ENCODE measurements around the gene FARSA. TPM values are rescaled to one million over a fixed set of nuclear protein-coding genes. Genes with fewer than 3 reads are reported as not detected.

Gene FARSA
- total and polyA plus RNA-seq, 2 of the 13 experiments (the other 11 are each of a cell fraction or from before 2014, with no cell fraction given): 25.9 to 72.0 TPM

GRCh38 chr19:12884926-12885748 is 48.4 kb downstream of the FARSA start (continued):
- TF ChIP-seq, protein P1, sequence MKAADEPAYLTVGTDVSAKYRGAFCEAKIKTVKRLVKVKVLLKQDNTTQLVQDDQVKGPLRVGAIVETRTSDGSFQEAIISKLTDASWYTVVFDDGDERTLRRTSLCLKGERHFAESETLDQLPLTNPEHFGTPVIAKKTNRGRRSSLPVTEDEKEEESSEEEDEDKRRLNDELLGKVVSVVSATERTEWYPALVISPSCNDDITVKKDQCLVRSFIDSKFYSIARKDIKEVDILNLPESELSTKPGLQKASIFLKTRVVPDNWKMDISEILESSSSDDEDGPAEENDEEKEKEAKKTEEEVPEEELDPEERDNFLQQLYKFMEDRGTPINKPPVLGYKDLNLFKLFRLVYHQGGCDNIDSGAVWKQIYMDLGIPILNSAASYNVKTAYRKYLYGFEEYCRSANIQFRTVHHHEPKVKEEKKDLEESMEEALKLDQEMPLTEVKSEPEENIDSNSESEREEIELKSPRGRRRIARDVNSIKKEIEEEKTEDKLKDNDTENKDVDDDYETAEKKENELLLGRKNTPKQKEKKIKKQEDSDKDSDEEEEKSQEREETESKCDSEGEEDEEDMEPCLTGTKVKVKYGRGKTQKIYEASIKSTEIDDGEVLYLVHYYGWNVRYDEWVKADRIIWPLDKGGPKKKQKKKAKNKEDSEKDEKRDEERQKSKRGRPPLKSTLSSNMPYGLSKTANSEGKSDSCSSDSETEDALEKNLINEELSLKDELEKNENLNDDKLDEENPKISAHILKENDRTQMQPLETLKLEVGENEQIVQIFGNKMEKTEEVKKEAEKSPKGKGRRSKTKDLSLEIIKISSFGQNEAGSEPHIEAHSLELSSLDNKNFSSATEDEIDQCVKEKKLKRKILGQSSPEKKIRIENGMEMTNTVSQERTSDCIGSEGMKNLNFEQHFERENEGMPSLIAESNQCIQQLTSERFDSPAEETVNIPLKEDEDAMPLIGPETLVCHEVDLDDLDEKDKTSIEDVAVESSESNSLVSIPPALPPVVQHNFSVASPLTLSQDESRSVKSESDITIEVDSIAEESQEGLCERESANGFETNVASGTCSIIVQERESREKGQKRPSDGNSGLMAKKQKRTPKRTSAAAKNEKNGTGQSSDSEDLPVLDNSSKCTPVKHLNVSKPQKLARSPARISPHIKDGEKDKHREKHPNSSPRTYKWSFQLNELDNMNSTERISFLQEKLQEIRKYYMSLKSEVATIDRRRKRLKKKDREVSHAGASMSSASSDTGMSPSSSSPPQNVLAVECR (CRISPR knock-in tag; IDR thresholded peaks at IDR 0.05; ENCODE audit: borderline replicate concordance): peak; percentile 69; the same call in 1 of the 2 replicates
- TF ChIP-seq ZNF292 (CRISPR knock-in tag; IDR thresholded peaks at IDR 0.05; ENCODE audit: borderline replicate concordance, low read depth) (0 out of 2 replicates have a peak, but pooled peaks have one; percentile 25), ZMAT3 (CRISPR knock-in tag; conservative IDR thresholded peaks at IDR 0.05) (0 out of 2 replicates have a peak, but pooled peaks have one; percentile 48), ZBTB38 (CRISPR knock-in tag; IDR thresholded peaks at IDR 0.05) (peak; percentile 4; the same call in 1 of the 2 replicates), ZNF235 (CRISPR knock-in tag; IDR thresholded peaks at IDR 0.05; ENCODE audit: borderline replicate concordance) (no peak), NFRKB (IDR thresholded peaks at IDR 0.05) (no peak), ZNF598 (CRISPR knock-in tag; IDR thresholded peaks at IDR 0.05; ENCODE audit: borderline replicate concordance) (peak; percentile 6; the same call in 1 of the 2 replicates), ZBTB33 (CRISPR knock-in tag; IDR thresholded peaks at IDR 0.05) (peak; percentile 31; the same call in 1 of the 2 replicates), ZNF777 (CRISPR knock-in tag; IDR thresholded peaks at IDR 0.05) (peak; percentile 83), CBX1 (IDR thresholded peaks at IDR 0.05; ENCODE audit: low read depth) (no peak), POLR2AphosphoS5 (IDR thresholded peaks at IDR 0.05; ENCODE audit: low read depth, low read length) (no peak), MYPOP (CRISPR knock-in tag; IDR thresholded peaks at IDR 0.05) (peak; percentile 71; the same call in 1 of the 2 replicates), SOX13 (IDR thresholded peaks at IDR 0.05) (no peak), SOX13 (CRISPR knock-in tag; conservative IDR thresholded peaks at IDR 0.05 in 1 of 2, IDR thresholded peaks at IDR 0.05 in 1 of 2) (0 out of 4 replicates have a peak, but pooled peaks of 1 of the 2 experiments have one; percentile 4)
- TF ChIP-seq, protein P2, sequence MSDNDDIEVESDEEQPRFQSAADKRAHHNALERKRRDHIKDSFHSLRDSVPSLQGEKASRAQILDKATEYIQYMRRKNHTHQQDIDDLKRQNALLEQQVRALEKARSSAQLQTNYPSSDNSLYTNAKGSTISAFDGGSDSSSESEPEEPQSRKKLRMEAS (IDR thresholded peaks at IDR 0.05): peak; percentile 82
- TF ChIP-seq, protein P3, sequence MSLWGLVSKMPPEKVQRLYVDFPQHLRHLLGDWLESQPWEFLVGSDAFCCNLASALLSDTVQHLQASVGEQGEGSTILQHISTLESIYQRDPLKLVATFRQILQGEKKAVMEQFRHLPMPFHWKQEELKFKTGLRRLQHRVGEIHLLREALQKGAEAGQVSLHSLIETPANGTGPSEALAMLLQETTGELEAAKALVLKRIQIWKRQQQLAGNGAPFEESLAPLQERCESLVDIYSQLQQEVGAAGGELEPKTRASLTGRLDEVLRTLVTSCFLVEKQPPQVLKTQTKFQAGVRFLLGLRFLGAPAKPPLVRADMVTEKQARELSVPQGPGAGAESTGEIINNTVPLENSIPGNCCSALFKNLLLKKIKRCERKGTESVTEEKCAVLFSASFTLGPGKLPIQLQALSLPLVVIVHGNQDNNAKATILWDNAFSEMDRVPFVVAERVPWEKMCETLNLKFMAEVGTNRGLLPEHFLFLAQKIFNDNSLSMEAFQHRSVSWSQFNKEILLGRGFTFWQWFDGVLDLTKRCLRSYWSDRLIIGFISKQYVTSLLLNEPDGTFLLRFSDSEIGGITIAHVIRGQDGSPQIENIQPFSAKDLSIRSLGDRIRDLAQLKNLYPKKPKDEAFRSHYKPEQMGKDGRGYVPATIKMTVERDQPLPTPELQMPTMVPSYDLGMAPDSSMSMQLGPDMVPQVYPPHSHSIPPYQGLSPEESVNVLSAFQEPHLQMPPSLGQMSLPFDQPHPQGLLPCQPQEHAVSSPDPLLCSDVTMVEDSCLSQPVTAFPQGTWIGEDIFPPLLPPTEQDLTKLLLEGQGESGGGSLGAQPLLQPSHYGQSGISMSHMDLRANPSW (CRISPR knock-in tag; IDR thresholded peaks at IDR 0.05; ENCODE audit: borderline replicate concordance): no peak
- TF ChIP-seq, protein P4, sequence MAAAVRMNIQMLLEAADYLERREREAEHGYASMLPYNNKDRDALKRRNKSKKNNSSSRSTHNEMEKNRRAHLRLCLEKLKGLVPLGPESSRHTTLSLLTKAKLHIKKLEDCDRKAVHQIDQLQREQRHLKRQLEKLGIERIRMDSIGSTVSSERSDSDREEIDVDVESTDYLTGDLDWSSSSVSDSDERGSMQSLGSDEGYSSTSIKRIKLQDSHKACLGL (CRISPR knock-in tag; IDR thresholded peaks at IDR 0.05): peak; percentile 39; the same call in 1 of the 2 replicates

All from HepG2 (cell line).